ENCODE data around the gene EXOC6. TPM values are rescaled to one million over a fixed set of nuclear protein-coding genes. Genes with fewer than 3 reads are reported as not detected.

The EXOC6 gene
- total RNA-seq, 4 donors from 2014 or later = 5.9 to 16.6 (median 11.2) TPM

DNA sequence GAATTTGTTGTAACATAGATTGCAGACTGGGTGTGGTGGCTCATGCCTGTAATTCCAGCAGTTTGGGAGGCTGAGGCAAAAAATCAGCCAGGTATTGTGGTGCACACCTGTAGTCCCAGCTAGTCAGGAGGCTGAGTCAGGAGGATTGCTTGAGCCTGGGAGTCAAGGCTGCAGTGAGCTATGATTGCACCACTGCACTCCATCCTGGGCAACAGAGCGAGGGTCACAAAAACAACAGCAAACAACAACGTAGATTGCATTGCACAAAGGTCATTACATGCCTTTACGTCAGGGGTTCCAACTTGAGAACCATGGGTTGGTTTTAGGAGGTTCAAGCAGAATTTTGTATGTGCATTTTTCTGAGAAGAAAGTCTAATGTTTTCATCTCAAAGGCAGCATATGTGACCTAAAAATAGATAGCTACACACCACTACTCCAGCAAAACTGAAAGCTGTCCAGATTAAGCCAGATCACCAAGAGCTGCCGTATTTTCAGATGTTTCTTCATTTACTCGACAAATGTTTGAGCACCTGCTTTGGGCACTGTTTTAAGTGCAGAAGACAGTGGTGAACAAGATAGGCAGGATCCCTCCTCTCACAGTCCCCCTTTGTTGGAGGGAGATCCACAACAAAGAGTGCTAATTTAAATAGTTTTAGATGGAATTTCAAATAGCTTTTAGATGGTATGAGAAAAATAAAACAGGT lies 183.9 kb downstream of the EXOC6 start:
- peaks cover 0 to 3% (median 0%) of the 10 kb centered on the region in 4 donors for H3K9me3 ChIP-seq
- 79 to 83% methylated on average over 5 of the region's 5 CpGs for WGBS, 2 donors
- peaks cover 0 to 25% (median 3%) of the 10 kb centered on the region in 4 donors for H3K4me1 ChIP-seq
- H3K27ac ChIP-seq = no peak overlapping the region
- no peak for DNase-seq (ENCODE audit: low spot score in 2 of 2)
- no peaks in the 10 kb centered on the region for H3K27me3 ChIP-seq
- no peak overlapping the region for H3K4me3 ChIP-seq
- TF ChIP-seq, protein P1, sequence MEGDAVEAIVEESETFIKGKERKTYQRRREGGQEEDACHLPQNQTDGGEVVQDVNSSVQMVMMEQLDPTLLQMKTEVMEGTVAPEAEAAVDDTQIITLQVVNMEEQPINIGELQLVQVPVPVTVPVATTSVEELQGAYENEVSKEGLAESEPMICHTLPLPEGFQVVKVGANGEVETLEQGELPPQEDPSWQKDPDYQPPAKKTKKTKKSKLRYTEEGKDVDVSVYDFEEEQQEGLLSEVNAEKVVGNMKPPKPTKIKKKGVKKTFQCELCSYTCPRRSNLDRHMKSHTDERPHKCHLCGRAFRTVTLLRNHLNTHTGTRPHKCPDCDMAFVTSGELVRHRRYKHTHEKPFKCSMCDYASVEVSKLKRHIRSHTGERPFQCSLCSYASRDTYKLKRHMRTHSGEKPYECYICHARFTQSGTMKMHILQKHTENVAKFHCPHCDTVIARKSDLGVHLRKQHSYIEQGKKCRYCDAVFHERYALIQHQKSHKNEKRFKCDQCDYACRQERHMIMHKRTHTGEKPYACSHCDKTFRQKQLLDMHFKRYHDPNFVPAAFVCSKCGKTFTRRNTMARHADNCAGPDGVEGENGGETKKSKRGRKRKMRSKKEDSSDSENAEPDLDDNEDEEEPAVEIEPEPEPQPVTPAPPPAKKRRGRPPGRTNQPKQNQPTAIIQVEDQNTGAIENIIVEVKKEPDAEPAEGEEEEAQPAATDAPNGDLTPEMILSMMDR (IDR thresholded peaks at IDR 0.05) = no peak
- no peak for TF ChIP-seq EP300 (IDR thresholded peaks at IDR 0.05)
- TF ChIP-seq POLR2A (IDR thresholded peaks at IDR 0.05) = no peak
- H3K36me3 ChIP-seq = peaks cover 0 to 9% (median 0%) of the 10 kb centered on the region in 3 donors

DNA sequence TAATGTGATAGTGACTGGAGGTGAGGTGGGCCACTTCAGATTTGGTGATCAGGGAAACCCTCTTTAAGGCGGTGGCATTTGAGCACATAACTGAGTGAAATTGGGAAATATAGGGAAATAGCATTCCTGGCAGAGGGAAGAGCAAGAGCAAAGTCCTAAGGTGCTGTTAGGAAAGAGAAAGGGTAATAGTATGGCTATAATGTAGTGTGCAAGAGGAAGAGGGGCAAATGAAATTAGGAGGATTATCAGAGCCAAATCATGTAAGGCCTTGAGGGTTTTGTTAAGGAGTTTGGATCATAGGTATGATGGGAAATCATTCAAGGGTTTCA lies 184.5 kb downstream of the EXOC6 start:
- Histone ChIP-seq H3K36me3 (peaks cover 0 to 4% (median 0%) of the 10 kb centered on the region in 3 donors), H3K27me3 (no peaks in the 10 kb centered on the region), H3K4me1 (peaks cover 0 to 25% (median 3%) of the 10 kb centered on the region in 4 donors), H3K27ac (no peak overlapping the region), H3K4me3 (no peak overlapping the region), H3K9me3 (no peaks in the 10 kb centered on the region)
- TF ChIP-seq, protein P1 (IDR thresholded peaks at IDR 0.05) = no peak
- TF ChIP-seq EP300 (IDR thresholded peaks at IDR 0.05) = no peak
- no peak for TF ChIP-seq POLR2A (IDR thresholded peaks at IDR 0.05)
- 94 to 100% methylated on average over 1 of the region's 1 CpG for WGBS, 2 donors
- DNase-seq (ENCODE audit: low spot score in 2 of 2) = no peak

DNA sequence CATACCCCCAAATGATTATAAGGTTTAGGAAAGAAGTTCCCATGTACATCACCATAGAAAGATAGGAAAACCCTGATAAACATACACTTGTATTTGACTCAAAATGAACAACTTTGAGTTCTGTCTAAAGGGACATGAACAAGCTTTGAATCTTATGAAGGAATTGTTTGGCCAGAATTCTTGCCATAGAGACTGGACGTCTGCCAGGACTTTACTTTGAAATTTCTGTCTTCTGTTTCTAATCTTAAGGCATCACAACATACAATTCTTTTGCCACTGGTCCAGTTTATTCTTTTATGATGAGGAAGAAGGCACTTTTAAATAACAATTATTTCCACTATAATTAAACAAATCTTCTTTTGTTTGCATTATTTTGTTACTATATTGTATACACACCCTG lies 186.1 kb downstream of the EXOC6 start:
- WGBS, 2 donors = 15 to 23% methylated on average over 1 of the region's 1 CpG
- Histone ChIP-seq H3K9me3 (no peaks in the 10 kb centered on the region), H3K4me3 (no peak overlapping the region), H3K27me3 (no peaks in the 10 kb centered on the region), H3K27ac (no peak overlapping the region), H3K4me1 (peaks cover 0 to 25% (median 3%) of the 10 kb centered on the region in 4 donors), H3K36me3 (no peaks in the 10 kb centered on the region)
- no peak for DNase-seq (ENCODE audit: low spot score in 2 of 2)
- no peak for TF ChIP-seq POLR2A (IDR thresholded peaks at IDR 0.05)
- no peak for TF ChIP-seq EP300 (IDR thresholded peaks at IDR 0.05)
- TF ChIP-seq, protein P1 (IDR thresholded peaks at IDR 0.05) = no peak

DNA sequence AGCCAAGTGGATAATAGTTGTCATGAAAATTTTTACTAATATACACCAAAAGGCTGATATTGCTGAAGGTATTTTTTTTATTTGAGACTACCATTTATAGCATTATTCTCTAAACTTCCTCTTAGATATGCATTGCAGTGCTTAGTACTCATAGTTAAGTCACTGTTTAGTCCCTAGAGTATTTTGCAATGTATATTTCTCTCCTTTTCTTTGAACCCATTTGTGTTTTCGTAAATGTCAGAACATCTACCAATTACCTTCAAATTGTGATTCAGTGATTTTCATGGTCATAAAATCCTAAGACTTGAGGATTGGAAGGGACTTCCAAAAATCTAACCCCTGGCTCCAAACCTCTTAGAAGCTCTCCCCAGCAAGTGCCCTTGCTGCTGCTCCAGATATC lies 190.8 kb downstream of the EXOC6 start:
- no peak for DNase-seq (ENCODE audit: low spot score in 2 of 2)
- TF ChIP-seq, protein P1 (IDR thresholded peaks at IDR 0.05) = no peak
- 98 to 100% methylated on average over 1 of the region's 1 CpG for WGBS, 2 donors

DNA sequence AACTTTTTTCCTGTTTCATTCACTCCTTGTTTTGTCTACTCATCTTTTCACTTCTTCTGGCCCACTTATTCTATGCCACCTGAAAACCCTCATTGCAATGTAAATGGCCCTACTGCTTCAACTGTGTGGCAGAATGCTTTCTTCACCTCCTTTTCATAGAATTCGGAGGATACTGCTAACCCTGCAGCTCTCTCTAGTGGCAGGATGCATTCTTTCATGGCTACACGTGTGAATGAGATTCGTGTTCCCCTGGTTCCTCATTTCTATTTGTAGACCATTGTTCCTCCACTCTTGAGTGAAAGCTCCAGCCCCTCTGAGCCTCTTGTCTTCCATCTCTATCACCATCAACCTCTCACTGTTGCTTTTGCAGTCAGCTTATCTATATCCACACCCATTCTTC lies 191.4 kb downstream of the EXOC6 start:
- WGBS, 2 donors = 28 to 29% methylated on average over 3 of the region's 3 CpGs
- H3K9me3 ChIP-seq = no peaks in the 10 kb centered on the region
- H3K4me1 ChIP-seq = no peaks in the 10 kb centered on the region
- no peak for DNase-seq (ENCODE audit: low spot score in 2 of 2)
- no peak for TF ChIP-seq POLR2A (IDR thresholded peaks at IDR 0.05)
- TF ChIP-seq, protein P1 (IDR thresholded peaks at IDR 0.05) = peak in 1 of 5 experiments; percentile 4
- H3K4me3 ChIP-seq = no peak overlapping the region
- peaks cover 0 to under 1% (median 0%) of the 10 kb centered on the region in 3 donors for H3K36me3 ChIP-seq
- no peak overlapping the region for H3K27ac ChIP-seq
- H3K27me3 ChIP-seq = no peaks in the 10 kb centered on the region

More for the DNA sequence above, 190.8 kb downstream of the EXOC6 start:
- Histone ChIP-seq H3K4me1 (peaks cover 0 to 5% (median 0%) of the 10 kb centered on the region in 4 donors), H3K9me3 (no peaks in the 10 kb centered on the region), H3K4me3 (no peak overlapping the region), H3K36me3 (no peaks in the 10 kb centered on the region), H3K27me3 (no peaks in the 10 kb centered on the region), H3K27ac (no peak overlapping the region)
